HTR-8/SVneo (cell line): ENCODE data around the gene WASF3.
"Not testable (repeated sequence)": the region's sequence is repeated elsewhere in the genome, so short reads cannot be mapped to it uniquely, and the experiment has no call there.

Experiments
- DNase-seq: peaks from one replicate; pipeline ENCODE4 v3.0.0; 2011; ENCODE audit warnings: low spot score, mixed read lengths; ENCODE audit not compliant: insufficient read length
- FAIRE-seq: peaks from 2 replicates; lab custom pipeline; 2011; peaks lifted over from hg19 to GRCh38; lab: Jason Lieb, UNC

The WASF3 gene

DNA sequence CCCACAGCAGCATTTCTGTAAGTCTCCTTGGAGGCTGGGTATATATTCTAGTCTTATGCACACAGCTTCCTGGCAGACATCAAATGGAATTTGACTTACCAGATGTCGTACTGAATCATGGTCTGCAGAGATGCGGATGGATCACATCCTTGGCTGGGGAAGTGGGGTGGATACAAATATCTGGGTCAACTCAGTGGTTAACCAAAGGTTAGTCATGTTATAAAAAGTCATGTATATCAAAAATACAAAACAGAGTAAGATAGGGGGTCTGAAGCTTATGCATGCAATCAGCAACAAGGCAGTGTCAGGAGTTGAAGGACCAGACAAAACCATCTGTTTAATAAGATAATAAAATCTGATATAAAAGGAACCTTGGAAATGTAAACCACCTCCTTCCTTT lies 61.9 kb downstream of the WASF3 start:
- DNase-seq: no peak

DNA sequence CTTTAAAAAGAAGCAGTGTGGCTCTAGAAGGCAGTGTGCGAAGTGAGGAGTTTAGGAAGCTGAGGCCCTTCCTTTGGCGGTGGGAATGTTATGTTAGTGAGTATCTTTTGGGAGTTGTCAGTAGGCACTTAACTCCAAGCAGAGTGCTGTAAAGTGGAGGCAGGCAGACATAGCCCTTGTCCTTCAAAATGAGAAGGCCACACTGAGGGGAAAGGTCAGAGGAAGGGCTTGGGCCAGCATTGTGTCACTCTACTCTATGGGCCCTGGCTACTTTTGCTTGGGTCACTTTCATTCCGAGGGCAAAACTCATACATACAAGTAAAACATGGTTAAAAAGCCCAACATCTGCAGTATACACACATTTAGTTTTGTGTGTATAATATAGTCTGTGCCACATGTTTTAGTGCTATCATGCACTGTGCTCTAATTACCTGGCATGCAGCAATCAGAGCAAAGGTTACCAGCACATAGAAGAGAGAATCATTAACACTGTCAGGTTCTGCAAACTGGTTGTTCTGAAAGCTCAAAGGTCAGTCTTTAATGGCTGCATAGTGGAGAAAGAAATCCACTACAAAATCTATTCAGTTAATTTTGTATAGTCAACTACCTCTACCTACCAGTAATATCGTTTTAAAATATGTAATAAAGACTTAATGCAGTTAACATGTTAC lies 64.4 kb downstream of the WASF3 start:
- no peak for DNase-seq
- no peak for FAIRE-seq

More for the DNA sequence above, 61.9 kb downstream of the WASF3 start:
- FAIRE-seq: no peak

DNA sequence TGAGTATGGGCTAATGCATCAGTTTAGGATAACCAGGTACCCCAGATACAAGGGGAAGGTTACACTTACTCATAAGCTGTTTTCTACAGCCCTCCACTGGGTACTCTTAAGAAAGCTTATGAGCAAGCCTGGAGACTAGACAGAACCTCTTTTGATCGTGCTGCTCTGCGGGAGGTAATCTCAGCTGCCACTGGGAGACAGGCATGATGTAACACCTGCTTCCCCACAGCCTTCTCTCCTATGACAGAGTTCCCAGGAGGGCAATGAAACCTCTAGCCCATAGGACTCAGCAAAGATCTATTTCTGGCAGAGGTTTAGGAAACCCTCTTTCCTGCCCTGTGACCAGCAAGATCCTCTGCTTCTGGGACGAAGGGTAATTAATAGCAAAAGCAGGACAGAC lies 65.6 kb downstream of the WASF3 start:
- FAIRE-seq: no peak
- DNase-seq: no peak

DNA sequence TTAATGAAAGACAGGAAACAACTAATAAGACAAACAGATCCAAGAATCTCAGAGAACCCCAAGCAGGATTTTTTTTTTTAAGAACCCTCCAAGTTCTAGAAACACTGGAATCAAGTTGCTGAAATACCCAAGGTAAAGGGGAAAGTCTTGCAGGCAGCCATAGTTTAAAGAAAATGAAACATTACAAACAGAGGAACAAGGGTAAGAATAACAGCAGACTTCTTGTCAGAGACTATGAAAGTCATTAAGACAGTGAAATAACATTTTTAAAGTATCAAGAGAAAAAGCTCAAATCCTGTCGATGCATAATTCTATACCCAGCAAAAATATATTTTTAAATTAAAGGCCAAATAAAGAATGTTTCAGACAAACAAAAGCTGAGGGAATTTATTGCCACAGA lies 67.1 kb downstream of the WASF3 start:
- FAIRE-seq (no peak), DNase-seq (no peak)

DNA sequence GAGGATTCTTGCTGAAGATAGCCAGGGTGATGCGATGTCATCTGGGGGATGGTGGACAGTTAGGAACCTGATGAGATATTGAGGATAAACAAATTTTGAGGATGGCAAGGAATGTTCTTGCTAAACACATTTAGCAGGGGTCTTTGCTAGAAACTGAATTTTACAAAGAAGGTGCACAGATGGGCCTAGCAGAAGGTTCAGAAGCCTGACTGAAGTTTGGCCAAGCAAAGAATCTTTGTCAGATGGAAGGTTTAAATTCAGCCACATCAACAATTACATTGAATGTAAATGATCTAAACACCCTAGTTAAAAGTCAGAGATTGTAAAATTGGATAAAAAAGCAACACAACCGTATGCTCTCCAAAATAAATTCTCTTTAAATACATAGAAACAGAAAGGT lies 68.8 kb downstream of the WASF3 start:
- no peak for DNase-seq
- FAIRE-seq: no peak

DNA sequence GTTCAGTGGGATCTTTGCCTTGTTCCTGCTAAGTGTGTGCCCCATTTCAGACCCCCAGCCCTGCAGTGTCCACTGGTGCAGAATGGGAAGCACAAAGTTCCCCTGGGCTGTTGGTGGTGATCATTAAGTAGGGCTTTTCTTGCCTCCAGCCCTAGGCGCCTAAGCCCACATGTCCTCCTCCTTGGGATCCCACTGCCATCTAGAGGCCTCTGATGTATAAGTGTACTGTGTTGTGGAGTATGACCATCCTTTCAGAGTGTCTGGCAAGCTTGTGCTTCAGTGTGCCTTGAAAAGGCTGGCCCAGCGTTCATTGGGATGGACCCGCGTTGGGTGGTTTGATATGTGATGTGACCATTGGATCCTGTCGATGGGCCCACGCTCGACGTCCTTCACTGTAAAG lies 71.2 kb downstream of the WASF3 start:
- FAIRE-seq (no peak), DNase-seq (peak; percentile 8)

DNA sequence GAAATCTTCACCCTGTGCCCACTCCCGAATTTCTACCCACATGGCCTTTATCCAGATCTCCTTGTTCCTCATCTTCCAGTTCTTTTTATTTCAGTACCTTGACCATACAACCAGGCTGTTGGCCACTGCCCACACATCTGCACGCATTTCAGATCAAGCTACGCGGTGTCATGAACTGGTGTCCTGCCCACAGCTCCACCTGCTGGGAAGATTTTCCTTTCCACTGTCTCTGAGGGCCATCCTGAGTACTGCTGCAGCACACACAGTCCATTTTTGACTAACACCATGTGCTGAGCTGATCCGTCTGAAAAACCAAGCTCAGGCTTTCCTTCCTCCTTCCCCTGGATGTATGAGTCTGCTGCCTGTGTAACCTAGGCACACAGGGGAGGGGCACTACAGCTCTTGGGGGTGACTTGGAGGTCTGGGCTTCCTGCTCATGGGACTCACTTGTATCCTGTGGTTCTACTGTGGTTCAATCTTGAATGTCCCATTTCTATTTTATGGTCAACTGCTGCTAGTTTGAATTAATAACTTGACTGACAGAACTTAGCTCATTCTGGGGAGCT lies 71.9 kb downstream of the WASF3 start:
- FAIRE-seq: no peak
- DNase-seq: no peak

DNA sequence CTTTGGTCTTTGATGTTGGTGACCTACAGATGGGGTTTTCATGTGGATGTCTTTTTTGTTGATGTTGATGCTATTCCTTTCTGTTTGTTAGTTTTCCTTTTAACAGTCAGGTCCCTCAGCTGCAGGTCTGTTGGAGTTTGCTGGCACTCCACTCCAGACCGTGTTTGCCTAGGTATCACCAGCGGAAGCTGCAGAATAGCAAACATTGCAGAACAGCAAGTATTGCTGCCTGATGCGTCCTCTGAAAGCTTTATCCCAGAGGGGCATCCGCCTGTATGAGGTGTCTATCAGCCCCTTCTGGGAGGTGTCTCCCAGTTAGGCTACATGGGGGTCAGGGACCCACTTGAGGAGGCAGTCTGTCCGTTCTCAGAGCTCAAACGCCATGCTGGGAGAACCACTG lies 78.2 kb downstream of the WASF3 start:
- not testable (repeated sequence) for DNase-seq, FAIRE-seq

DNA sequence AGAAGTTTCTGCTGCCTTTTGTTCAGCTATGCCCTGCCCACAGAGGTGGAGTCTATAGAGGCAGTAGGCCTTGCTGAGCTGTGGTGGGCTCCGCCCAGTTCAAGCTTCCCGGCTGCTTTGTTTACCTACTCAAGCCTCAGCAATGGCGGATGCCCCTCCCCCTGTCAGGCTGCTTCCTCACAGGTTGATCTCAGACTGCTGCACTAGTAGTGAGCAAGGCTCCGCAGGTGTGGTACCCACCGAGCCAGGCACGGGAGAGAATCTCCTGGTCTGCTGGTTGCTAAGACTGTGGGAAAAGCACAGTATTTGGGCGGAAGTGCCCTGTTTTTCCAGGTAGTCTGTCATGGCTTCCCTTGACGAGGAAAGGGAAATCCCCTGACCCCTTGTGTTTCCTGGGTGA lies 78.6 kb downstream of the WASF3 start:
- FAIRE-seq, DNase-seq: not testable (repeated sequence)

DNA sequence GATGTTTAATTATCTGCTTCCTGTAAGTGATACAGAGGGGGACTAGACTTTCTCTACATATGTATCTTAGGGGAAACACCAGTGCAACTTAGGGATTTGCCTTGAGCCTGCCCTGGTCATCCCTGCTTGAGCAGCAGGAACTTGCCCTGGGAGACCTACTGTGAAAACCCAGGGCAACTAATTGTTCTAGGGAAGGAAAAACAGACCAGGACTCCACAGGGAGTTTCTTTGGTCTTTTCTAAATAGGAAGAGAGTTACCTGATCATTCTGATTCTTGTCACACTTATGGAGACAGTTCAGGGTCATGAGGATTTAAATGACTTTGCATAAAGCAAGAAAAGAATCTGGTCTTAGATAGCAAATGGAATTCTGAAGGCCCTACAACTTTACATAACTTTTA lies 89.1 kb downstream of the WASF3 start:
- FAIRE-seq: no peak
- DNase-seq: no peak

DNA sequence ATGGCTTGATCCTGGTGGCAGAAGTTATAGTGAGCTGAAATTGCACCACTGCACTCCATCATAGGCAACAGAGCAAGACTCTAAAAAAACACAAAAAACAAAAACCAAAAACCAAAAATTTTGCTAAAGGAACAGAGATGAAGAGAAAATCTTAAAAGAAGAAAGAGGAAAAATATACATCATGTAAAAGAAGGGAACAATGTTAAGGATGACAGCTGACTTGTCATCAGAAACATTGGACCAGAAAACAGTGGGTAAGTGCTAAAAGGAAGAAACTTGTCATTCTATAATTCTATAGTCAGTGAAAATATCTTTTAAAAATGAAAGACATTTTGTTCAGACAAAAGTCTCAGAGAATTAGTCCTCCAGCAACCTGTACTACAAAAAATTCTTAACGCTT lies 93.8 kb downstream of the WASF3 start:
- FAIRE-seq (no peak), DNase-seq (no peak)

DNA sequence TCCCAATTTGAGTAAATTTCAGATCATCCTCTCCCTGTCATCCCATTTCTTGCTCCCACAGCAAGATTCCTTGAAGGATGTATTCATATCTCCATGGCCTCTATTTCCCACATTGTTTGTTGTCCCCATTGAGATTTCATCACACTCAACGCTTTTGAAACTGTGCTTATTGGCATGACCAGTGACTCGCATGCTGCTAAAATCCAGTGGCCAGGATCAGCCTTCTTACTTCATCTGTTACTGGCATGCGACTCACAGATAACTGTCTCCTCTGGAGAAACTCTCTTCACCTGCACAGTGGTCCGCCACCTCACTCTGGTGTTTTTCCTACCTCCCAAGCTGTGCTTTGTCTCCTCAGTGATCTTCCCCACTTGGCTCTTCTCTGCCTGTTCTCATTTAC lies 95.8 kb downstream of the WASF3 start:
- DNase-seq (no peak), FAIRE-seq (no peak)

DNA sequence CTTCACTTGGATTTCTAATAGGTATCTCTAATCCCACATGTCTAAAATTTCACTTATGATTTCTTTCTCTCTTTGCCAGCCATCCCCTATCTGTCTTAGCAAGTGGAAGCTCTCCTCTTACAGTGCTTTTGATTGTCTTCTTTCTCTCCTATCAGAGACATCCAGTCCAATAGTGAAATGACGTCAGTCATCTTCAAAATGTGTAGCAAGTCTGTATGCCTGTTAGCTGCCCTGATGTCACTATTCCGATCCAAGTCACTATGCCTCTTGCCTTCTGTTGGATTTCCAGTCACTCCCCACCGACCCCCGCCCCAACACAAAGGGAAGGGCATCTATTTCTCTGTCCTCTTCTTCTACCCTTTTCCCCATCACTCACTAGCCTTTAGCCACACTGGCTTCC lies 96.4 kb downstream of the WASF3 start:
- DNase-seq: no peak
- no peak for FAIRE-seq

DNA sequence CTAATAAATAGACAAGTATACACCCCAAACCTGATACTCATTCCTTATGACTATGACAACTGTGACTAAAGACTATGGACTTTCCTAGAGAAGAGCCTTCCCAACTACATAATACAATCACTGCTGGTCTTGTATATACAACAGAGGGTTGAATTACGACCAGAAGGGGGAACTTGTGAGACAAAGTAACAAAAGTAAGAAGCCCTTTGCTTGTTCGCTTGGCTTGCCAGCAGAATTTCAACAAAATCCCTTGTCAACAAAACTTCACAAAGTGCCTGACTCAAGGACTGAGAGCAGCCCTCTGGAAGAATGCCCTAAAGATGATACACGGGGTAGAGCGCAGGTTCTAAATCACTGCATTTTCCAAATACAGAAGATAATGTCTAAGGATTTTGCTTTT lies 99.4 kb downstream of the WASF3 start:
- FAIRE-seq (no peak), DNase-seq (peak; percentile 2)

DNA sequence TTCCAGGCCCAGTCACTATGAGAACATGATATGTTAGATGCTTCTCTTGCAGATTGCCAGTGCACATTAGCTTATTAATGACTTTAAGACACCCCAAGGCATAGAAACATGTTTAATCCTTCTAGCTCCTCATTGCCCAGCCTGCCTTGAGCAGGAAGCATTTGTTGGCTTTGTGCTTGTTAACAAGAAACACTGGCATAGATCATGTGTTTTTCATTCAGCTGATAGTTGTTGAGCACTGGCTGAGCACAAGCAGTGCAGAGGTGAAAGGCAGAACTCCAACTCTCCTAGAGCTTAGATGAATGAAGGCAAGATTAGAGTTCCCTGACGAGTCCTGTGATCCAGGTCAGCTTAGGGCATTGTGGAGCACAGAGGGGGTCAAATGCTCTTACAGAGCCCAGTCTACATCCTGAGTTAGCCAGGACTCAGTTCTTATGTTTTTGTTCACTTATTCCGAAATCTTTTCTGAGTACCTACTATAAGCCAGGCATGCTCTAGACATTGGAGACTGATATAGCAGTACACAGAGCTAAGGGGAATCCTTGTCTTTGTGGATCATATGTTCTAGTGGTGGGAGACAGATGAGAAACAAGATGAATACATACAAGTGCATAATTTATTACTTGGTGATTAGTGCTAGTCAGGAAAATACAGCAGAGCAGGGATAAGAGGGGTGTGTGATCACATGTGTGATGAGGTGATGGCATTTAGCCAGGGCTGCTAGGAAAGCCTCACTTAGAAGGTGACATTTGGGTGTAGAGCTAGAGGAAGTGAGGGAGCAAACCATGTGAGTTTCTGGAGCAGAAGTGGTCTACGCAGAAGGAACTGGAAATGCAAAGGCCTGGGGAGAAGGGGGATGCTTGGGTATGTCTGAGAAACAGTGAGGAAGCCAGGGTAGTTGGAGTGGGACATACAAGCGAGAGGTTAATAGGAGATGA lies 101.2 kb downstream of the WASF3 start:
- FAIRE-seq (no peak), DNase-seq (no peak)

DNA sequence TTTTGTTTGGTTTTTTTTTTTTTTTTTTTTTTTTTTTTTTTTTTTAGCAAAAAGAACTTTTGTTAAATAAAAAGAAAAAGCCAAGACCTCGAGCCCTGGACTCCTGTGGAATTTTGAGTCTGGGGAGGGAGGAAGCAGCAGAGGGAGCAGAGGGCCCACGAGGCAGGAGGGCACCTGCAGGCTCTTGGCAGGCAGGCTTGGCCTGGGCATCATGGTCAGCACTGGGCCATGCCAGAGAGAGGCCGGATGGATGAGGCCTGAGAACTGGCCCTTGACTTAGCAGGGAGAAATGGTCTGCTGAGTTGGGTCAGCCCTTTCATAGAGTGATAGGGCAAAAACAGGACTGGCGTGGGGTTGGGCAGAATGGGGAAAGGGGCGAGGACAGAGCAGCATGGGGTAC lies 102.7 kb downstream of the WASF3 start:
- no peak for FAIRE-seq
- DNase-seq: no peak

DNA sequence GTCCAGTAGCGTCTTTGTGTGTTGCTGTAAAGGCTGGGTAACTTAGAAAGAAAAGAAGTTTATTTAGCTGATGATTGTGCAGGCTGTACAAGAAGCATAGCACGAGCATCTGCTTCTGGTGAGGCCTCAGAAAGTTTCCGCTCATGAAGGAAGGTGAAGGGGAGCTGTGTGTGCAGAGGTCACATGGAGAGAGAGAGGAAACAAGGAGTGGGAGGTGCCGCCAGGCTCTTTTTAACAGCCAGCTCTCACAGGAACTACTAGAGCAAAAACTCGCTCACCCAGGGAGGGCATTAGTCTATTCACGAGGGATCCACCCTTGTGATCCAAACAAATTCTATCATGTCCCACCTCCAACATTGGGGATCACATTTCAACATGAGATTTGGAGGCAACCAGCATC lies 103.3 kb downstream of the WASF3 start:
- FAIRE-seq (no peak), DNase-seq (no peak)

DNA sequence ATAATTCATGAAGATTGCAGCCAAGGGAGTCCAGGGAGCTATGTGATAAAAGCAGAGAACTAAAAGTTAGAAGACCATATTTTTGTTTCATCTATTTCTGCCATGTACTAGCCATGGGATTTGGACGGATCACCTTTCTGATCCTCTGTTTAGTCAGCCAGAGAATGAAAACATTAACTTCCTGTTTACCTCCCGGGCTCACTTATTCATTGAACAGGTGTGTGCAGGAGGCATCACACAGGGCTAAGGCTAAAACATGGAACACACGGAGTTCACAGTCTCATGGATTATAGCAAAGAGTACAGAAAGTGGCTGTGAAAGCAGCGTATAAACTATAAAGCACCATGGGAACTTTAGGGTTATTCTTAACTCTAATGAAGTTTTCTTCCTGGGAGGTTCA lies 106.3 kb downstream of the WASF3 start:
- no peak for DNase-seq
- no peak for FAIRE-seq

DNA sequence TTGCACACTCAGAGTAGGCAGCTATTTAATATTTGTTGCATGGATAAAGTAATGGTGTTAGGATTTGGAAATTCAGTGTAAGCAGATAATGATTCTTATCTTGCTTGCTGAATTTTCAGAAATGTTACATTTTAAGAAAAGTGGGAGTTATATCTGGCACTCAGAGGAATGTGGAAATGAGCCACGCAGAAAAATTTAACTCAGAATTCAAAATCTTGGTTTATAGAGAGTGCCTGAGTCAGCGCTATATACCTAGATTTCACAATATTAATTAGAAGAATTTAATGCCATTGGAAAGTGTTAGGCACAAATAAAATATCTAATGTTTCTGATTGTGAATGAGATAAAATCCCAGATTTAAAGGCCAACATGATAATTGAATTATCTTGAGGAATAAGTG lies 106.8 kb downstream of the WASF3 start:
- DNase-seq: no peak
- no peak for FAIRE-seq

DNA sequence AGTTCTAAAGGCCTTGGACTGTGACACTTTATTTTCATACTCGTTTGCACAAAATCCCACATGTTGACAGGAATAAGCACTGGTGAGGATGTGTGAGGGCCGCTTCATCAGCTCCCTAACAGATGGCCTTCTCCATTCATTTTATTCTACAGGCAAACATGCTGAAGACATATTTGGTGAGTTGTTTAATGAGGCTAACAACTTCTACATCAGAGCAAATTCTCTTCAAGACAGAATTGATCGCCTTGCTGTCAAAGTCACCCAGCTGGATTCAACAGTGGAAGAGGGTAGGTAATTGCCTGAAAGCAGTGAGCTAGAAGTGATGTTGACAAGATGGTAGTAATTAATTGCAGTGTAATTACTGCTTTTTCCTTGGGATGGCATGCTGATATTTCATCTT lies 107.4 kb downstream of the WASF3 start:
- DNase-seq (no peak), FAIRE-seq (no peak)
